ENCODE measurements around the gene KLF3.

The KLF3 gene

DNA sequence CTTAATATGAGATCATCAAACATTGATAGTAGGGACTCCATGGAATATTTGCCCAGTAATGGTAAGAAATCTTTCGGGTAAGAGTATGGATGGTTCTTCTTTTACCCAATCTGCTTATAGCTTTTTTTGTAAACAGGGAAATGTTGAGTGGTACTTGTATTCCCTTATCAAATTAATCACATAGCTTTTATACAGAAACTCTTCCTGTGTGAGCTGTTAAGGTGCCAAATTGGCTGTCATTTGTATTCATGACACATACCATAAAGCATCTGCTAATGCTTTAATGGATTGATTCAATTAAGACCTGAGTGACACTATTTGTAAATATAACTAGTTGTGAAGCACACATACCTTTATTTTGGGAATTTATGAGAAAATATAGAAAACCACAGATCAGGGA lies 34.2 kb downstream of the KLF3 start:
- no peak for DNase-seq (ENCODE audit: low read depth in 2 of 2)

DNA sequence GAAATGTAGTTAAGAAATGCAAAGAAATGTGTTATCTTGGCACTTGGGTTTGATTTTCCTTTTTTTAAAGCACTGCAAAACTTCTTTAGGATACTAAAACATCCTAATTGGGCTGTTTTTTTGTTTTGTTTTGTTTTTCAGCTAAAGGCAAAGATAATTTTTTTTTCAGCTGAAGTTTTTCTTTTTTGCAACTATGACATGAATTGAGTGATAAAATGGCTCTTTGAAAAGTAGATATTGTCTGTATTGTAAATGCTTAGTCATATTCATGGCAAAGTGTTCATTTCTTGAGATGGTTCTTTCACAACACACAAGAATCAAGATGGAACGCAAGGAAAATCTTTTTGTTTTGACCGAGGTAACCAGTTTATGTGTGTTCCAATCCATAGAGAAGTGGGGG lies 35.1 kb downstream of the KLF3 start:
- DNase-seq (ENCODE audit: low read depth in 2 of 2), result no peak

DNA sequence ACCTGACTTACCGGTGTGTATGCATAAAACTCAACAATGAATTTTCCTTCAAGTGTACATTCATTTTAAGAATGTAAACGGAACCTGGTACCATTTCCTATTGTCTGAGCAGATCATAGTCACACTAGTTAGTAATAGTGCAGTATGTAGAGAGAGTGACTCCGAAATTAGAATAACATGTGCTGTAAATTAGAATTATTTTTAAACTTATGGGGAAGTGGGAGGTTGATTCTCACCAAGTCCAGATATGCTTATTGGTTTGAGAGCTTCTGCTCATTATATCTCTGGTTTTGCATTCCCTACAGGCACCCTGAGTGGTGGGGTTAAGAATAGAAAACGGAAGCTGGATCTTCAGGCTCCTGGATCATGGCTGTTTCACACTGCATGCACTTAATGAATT lies 39.6 kb downstream of the KLF3 start:
- no peak for DNase-seq (ENCODE audit: low read depth in 2 of 2)

DNA sequence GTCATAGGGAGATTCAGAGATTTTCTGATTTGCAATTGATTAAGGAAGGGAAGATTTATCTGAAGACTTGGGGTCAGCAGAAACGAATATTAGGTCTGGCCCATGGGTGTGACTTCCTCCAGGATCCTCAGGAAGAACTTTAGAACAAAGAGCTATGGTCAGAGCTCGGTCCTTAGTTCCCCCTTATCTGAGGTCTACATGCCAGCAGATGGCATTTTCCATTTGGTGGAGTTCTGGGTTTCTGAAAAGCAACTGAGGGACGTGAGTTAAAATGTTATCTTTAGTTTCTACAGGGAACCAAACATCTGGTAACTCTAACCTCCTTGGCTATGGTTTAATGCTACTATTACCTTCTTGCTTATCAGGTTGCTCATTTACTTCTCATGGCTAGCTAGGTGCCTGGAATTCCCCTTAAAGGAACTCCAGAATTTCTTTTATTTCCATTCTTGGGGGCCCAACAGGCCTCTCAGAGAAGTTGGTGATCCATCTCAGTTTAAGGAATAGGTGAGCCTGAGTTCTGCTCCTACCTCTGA lies 40.7 kb downstream of the KLF3 start:
- no peak for DNase-seq (ENCODE audit: low read depth in 2 of 2)

DNA sequence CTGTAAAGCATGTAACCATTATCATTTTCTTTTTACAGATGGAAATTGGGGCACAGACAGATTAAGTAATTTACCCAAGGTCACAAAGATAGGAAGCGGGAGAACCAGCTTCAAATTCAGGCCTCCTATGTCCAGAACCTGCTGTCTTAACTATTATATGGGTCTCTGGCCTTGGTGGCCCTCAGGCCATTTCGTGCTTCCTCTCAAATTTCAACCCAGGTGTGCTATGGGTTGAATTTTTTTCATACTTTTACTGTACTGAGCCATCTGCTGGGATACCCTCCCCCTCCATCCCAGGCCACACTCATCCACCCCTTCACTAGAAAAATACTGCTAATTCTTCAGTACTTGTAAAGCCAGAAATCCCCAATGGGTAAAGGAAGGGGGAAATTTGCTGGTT lies 42.3 kb downstream of the KLF3 start:
- DNase-seq (ENCODE audit: low read depth in 2 of 2), result no peak

DNA sequence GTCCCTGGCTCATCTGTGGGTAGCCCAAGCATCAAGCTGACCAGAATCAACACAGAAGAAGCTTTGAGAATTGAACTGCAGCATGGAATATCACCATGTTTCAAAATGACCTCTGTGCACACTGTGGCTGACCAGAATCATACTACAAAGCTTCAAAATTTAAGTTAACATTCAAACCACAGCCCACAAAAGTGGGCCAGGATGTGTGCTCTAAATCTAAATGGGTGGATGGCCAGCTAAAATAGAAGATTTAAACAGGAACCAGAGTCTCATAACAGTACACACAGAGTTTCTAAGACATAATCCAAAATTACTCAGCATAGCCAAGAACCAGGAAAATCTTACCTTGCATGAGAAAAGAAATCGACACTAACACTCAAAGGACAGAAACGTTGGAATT lies 46.1 kb downstream of the KLF3 start:
- DNase-seq (ENCODE audit: low read depth in 2 of 2), result no peak

DNA sequence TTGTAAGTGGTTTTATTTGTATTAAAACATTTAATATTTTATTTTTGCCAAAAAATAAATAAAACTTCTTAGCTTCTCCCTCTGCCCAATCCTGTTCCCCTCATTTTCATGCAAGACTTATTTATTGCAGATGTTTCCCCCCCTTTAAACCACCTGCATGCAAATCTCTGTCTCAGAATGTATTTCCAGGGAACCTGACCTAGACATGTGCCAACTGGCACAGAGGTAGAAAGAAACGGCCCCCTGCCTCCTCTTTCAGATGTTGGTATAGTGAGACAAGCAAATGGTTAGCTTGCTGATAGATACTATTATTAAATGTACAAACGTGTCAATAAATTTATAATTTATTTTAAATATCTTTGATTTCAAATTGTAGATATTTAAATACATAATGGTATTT lies 47.1 kb downstream of the KLF3 start:
- DNase-seq (ENCODE audit: low read depth in 2 of 2), result no peak

DNA sequence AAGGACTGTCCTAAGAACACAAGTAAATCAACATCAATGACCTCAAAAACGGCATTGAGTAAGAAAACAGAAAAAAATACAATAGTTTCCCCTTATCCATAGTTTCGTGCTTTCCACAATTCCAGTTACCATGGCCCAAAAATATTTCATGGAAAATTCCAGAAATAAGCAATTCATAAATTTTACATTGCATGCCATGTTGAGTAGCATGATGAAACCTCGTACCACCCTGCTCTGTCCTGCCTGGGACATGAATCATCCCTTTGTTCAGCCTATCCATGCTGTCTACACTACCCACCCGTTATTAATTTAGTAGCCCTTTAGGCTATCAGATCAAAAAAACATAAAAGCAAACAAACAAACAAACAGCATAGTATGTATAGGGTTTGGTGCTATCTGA lies 51.1 kb downstream of the KLF3 start:
- DNase-seq (ENCODE audit: low read depth in 2 of 2), result peak; percentile 43 to 48

DNA sequence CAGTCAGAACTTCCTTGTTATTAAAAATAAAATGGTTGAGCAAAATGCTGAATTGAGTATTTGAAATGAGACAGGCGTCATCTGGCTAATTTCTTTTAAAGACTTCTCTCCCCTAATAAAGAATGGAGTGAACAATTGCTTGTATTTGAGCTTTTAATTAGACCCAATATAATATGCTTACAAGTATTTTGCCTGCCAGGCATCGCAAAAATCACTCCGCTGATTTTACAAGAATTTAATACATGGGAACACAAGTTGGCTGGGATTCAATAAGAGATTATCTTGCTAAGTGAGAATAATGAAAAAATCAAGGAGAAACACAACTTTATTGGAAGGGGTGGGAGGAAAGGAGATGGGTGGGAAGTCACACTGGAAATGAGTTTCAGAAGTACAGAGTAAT lies 52.3 kb downstream of the KLF3 start:
- DNase-seq (ENCODE audit: low read depth in 2 of 2), result no peak

DNA sequence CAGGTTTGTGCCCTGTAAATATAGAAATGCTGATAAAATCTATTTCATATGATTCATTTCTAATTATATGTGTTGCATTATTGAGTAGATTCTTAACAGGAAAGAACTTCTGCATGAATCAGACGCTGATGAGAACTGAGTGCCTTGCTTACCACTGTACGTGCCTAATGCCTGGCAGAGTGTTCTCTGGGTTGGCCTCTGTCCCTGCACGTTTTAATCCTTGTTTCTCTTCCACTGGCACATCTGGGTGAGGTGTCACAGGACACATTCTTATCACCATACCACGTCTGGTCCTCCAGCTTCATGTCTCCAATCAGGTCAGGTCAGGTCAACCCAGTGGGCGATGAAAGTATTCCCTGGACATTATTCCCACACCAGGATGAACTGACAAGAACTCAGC lies 53.6 kb downstream of the KLF3 start:
- DNase-seq (ENCODE audit: low read depth in 2 of 2), result no peak

DNA sequence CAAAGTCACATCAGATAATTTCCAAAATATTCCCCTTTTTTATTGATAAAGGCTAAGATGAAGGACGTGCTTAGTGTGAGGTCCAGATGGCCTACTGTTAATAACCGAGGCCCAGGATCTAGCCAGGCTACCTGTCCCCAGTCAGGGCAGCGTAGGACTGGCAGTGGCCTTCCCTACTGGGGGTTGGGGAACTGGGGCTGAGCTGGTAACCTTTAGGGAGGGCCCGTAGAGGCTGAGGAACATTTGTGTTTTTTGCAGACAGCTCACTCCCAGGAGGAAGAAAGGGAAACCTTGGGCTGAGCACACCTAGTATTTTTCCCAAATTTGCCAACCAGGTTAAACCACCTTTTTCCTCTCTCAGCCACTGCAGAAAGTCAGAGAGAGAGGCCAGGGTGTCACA lies 59.1 kb downstream of the KLF3 start:
- no peak for DNase-seq (ENCODE audit: low read depth in 2 of 2)

DNA sequence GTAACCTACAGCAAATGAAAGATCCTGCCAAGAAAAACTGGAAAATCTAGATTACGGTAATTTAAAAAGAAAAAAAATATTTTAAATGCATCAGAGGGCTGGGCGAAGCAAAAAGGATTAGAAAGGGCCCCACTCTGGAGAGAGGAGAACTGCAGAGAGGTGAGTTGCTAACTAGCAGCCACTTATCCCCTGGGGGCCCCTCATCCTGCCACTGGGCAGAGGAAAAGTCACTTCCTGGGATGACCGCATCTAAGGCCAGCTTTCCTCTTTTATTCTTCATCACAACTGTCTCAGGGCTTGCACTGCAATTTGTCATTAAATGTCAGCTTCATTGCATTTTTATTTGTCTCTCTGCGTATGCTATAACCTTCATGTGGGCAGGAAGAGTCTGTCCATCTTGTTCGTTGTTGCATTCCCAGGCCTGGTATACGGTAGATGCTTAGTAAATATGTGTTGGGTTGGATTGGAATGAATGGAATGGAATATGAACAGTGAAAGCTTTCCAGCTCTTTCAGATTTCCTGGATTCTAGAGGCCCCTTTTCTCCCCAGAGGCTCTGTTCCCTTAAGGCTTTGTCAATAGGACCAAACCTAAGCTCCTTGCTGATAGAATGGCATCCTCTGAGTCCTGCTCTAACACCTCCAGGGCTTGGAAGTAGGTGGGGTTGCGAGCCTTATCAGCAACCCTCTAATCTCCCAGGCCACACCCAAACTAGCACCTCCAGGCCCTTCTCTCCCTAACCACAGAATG lies 59.9 kb downstream of the KLF3 start:
- DNase-seq (ENCODE audit: low read depth in 2 of 2), result peak in 1 of 2 experiments; percentile 41

DNA sequence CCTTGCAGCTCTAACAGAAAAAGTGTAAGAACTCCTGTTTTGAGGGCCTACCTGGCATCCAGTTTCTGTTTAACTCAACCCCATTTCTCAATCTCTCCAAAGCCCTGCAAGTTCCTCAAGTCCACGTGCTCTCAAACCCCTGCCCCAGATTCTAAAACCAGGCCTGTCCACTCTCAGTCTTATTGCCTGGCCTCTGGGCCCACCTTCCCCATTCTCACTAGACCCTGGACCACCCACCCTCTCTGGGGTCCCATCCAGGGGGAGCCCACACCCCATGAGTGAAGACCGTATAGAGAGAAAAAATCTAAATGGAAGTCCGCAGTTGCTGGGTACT lies 60.4 kb downstream of the KLF3 start:
- DNase-seq (ENCODE audit: low read depth in 2 of 2), result no peak

DNA sequence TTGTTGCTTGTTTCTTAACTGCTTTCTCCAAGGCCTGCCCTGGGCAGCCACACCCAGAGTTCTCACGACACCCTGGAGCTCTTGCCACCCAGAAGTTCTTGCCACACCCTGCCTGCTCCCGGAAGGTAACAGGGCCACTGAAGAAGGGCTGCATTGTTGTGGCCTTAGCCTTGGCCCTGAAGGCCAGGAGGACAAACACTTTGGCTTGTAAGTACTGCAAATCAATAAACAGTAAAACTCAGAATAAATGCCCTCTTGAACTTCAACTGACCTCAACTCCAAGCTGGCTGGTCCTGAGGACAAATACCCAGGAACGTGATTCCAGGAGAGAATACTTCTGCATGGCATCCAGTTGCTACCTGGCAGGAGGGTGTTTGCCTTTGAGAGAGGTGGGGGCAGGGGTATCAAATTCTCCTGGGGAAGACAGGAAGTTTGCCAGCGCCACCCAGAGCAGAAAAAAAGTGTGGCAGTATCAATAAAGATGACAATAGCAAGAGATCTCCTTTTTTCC lies 64.7 kb downstream of the KLF3 start:
- DNase-seq (ENCODE audit: low read depth in 2 of 2), result no peak

DNA sequence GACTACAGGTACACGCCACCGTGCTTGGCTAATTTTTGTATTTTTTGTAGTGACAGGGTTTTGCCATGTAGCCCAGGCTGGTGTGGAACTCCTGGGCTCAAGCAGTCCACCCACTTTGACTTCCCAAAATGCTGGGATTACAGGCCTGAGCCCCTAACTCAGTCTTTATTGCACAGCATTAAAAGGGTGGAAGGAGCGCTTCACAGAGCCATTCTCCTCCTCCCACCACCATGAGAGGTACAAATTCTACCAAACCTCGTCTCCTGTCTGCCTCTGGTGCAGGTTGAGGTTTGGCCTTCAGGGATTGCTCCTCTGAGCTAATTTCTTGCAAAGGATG lies 66.5 kb downstream of the KLF3 start:
- DNase-seq (ENCODE audit: low read depth in 2 of 2), result no peak

DNA sequence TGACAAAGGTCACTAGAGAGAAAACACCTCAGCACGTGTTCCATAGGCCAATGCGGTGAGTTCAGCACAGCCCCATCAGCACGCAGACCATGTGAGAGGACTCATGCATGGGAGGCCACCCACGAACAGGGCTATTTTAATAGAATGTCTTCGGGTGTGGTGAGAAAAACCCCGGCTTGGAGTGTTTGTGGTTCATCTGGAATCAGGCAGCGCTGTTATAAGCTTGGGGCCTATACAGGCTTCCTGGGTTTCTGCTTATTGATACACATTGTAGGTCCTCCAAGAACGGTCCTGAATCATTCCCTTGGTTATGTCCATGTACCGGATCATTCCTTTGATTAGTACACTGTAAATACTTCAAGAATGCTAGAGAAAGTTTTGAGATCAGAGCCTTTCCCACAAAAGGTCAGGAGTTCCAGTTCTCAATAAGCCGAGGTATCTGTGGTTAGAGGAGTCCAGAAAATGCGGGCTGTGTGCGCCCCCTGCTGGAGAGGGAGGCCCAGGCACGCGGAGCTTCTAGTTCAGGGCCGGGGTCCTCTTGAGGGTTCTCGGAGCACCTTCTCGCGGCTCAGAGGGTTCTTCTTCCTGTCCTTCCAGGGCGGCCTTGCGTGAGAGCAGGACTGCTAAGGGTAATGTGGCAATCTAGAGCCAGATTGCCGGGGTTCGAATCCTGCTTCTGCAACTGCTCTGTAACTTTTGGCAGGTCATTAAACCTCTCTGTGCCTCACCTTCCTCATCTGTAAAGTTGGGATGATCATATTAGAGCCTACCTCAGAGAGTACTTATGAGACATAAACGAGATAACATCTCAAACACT lies 67.0 kb downstream of the KLF3 start:
- peak; percentile 93 to 95 for DNase-seq (ENCODE audit: low read depth in 2 of 2)

DNA sequence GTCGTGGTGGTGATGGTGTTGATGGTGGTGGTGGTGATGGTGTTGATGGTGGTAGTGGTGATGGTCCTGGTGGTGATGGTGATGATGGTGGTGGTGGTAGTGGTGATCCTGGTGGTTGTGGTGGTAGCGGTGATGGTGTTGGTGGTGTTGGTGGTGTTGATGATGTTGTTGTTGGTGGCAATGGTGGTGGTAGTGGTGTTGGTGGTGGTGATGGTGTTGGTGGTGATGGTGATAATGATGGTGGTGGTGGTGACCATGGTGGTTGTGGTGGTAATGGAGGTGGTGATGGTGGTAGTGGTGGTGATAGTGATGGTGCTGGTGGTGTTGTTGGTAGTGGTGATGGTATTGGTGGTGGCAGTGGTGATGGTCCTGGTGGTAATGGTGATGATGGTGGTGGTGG lies 69.7 kb downstream of the KLF3 start:
- DNase-seq (ENCODE audit: low read depth in 2 of 2), result no peak

DNA sequence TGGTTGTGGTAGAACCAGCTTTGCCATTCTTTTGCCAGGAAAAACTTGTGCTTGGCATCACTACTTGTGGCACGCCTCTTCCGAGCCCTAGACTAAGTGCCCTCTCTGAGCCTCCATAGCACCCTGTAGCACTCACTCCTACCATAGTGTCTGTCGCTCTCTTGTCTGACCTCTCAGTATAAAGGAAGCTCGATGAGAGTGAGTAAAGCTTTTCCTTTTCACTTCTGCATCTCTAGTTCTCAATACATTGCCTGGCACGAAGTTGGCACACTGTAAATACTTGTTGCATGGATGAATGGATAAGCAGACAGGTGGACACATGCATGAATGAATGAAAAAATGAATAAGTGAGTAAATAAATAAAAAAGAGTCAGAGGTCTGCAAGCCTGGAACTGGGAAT lies 70.4 kb downstream of the KLF3 start:
- DNase-seq (ENCODE audit: low read depth in 2 of 2), result no peak

DNA sequence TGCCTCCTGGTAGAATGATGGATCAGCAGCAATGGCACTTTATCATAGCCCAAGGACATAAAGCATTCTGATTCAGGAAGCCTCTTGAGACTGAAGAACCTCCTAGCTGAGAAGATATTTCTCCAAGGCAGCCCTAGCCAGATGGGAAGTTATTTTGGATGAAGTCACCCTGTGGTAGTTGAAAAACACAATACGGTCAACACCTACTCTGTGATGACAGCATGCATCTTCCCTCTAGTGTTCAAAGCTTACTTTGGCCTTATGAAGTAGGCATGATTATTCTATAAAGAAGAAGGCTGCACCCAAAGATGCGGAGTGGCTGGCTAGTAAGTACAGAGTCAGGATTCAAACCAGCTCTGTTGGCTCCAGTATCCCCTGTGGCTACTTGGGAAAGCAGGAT lies 70.9 kb downstream of the KLF3 start:
- DNase-seq (ENCODE audit: low read depth in 2 of 2), result no peak

DNA sequence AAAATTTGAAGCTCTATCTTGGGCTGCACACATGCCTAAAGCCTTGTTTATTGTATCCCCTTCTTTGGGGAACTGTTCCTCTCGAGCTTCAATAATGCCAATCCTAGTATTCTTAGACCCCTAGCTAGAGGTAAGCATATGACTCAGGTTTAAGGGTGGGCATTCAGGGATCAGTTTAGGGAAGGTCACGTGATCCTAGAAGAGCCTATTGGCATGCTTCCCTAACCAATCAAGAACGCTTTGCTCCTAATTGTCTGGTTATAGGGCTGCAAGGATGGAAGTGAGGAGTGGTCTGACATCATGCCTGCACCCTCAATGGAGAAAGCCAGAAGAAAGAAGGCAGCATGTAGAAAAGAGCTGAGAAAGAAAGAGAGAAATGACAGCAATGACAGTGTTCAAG lies 71.9 kb downstream of the KLF3 start:
- no peak for DNase-seq (ENCODE audit: low read depth in 2 of 2)

DNA sequence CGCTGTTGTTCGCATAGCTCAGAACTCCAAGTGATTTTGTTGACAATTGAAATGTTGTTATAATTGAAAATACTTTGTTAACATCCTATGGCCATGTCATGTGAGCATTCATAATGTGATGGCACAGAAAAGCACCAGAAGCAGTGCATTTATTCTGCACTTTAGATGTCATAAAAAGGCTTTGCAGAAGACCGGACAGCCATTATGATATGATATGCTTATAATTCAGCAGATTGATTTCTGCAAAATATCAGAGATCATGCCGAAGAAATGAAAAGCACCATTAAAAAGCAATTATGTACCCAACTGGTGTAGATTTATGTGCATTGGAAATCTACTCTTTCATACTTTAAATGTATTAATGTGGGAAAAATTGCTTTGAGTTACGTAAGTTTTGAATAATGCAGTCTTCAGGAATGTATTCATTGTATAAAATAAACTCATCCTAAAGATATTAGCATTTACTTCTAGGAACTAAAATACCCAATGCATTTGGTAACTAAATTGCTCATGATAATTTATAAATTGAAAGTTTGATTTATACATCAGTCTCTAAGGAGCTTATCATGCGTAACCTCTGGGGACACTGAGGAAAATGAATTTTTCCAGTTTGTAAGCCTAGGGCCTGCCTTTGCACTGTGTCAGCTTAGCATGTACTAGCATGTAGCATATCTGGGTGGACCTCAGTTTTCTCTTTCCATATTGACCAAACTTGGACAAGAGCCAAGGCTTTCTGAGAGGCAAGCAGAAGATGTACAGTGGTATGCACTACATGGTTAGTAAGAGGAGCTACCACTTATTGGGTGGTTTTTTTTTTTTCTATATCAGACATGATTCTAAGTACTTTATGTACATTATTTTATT lies 75.2 kb downstream of the KLF3 start:
- no peak for DNase-seq (ENCODE audit: low read depth in 2 of 2)

DNA sequence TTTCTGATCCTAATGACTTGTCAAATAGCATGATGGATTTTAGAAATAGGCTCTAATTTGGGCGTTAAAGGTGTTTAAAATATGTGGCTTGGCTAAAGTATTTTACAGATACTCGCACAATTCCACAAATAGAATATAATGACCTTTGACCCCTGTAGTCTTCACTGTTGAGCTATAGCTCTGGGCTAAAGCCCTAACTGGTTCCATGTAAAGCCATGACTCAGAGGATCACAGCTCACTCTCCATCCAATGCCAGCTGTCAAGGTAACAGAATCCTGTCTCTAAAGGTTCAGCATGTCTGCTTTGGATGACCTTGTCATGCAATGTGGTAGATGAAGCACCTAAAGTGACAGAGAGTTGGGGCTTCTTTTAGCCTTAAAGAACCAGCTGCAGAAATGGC lies 76.3 kb downstream of the KLF3 start:
- DNase-seq (ENCODE audit: low read depth in 2 of 2), result no peak

Data from fibroblast of skin of left quadriceps (primary cell).